ENCODE results near the gene MAGEB1. TPM values are rescaled to one million over a fixed set of nuclear protein-coding genes. Genes with fewer than 3 reads are reported as not detected.

Gene MAGEB1
- polyA plus RNA-seq, 1 donor from 2014 or later: not detected

- Histone ChIP-seq H3F3A (ENCODE audit: insufficient read depth, low read length, poor library complexity, severe bottlenecking) (no peaks in the 10 kb centered on the region), H3K4me3 (ENCODE audit: low read length) (no peak within 1 kb of the TSS), H3K27ac (ENCODE audit: low read length) (no peak within 1 kb of the TSS), H3K9me3 (ENCODE audit: low read length) (no peaks in the 10 kb centered on the region), H3K36me3 (ENCODE audit: insufficient read depth, low read length) (no peaks in the 10 kb centered on the region), H3K79me2 (replicated peaks; ENCODE audit: insufficient read depth, low read length) (no peaks in the 10 kb centered on the region), H3K9ac (ENCODE audit: low read length) (no peak within 1 kb of the TSS), H3K27me3 (ENCODE audit: insufficient read depth, low read depth, low read length) (no peaks in the 10 kb centered on the region), H2AFZ (ENCODE audit: low read depth, low read length) (no peak within 1 kb of the TSS), H4K20me1 (ENCODE audit: insufficient read depth) (no peaks in the 10 kb centered on the region), H3K4me2 (ENCODE audit: low read length) (no peak within 1 kb of the TSS), H3K9me2 (ENCODE audit: insufficient read depth, low read length) (no peaks in the 10 kb centered on the region)
- no peak for TF ChIP-seq EP300 (conservative IDR thresholded peaks at IDR 0.05; ENCODE audit: poor library complexity, severe bottlenecking)
- no peak for TF ChIP-seq EZH2 (IDR thresholded peaks at IDR 0.05; ENCODE audit: borderline replicate concordance, insufficient read depth, low read length, poor library complexity, severe bottlenecking)
- TF ChIP-seq CTCF (IDR thresholded peaks at IDR 0.05; ENCODE audit: poor library complexity, severe bottlenecking): no peak
- no peak for TF ChIP-seq REST (IDR thresholded peaks at IDR 0.05; ENCODE audit: borderline replicate concordance)
- no peak for TF ChIP-seq TAF1 (IDR thresholded peaks at IDR 0.05; ENCODE audit: low read depth)
- TF ChIP-seq SMC3 (conservative IDR thresholded peaks at IDR 0.05; ENCODE audit: poor library complexity): no peak
- TF ChIP-seq MXI1 (conservative IDR thresholded peaks at IDR 0.05; ENCODE audit: poor library complexity, severe bottlenecking): no peak
- TF ChIP-seq POLR2AphosphoS5 (IDR thresholded peaks at IDR 0.05): no peak
- TF ChIP-seq RAD21 (conservative IDR thresholded peaks at IDR 0.05): no peak
Observed at GRCh38 chrX:30230395-30230794, 16.6 kb upstream of the MAGEB1 start, which contains the start of gene MAGEB3. Gene MAGEB3 (plus strand): TSS chrX:30230657. CDS start chrX:30235925, 5,268 bp downstream.

GRCh38 chrX:30241724-30242415 lies 5.1 kb upstream of the MAGEB1 start, which contains the start of gene MAGEB4:
Gene MAGEB4 (plus strand): TSS chrX:30242000. CDS start chrX:30242136, 136 bp downstream.
- H3K27me3 ChIP-seq (ENCODE audit: insufficient read depth, low read depth, low read length): no peaks in the 10 kb centered on the region
- no peak within 1 kb of the TSS for H3K27ac ChIP-seq (ENCODE audit: low read length)
- H3K4me2 ChIP-seq (ENCODE audit: low read length): no peak within 1 kb of the TSS
- TF ChIP-seq RAD21 (conservative IDR thresholded peaks at IDR 0.05) (no peak), EZH2 (IDR thresholded peaks at IDR 0.05; ENCODE audit: borderline replicate concordance, insufficient read depth, low read length, poor library complexity, severe bottlenecking) (no peak), REST (IDR thresholded peaks at IDR 0.05; ENCODE audit: borderline replicate concordance) (no peak), EP300 (conservative IDR thresholded peaks at IDR 0.05; ENCODE audit: poor library complexity, severe bottlenecking) (no peak), TAF1 (IDR thresholded peaks at IDR 0.05; ENCODE audit: low read depth) (no peak)
- H3K9me2 ChIP-seq (ENCODE audit: insufficient read depth, low read length): no peaks in the 10 kb centered on the region
- no peaks in the 10 kb centered on the region for H3K9me3 ChIP-seq (ENCODE audit: low read length)
- no peaks in the 10 kb centered on the region for H3F3A ChIP-seq (ENCODE audit: insufficient read depth, low read length, poor library complexity, severe bottlenecking)
- no peaks in the 10 kb centered on the region for H3K36me3 ChIP-seq (ENCODE audit: insufficient read depth, low read length)
- no peak within 1 kb of the TSS for H3K9ac ChIP-seq (ENCODE audit: low read length)
- H4K20me1 ChIP-seq (ENCODE audit: insufficient read depth): no peaks in the 10 kb centered on the region
- H2AFZ ChIP-seq (ENCODE audit: low read depth, low read length): no peak within 1 kb of the TSS
- no peak within 1 kb of the TSS for H3K4me3 ChIP-seq (ENCODE audit: low read length)
- no peaks in the 10 kb centered on the region for H3K79me2 ChIP-seq (replicated peaks; ENCODE audit: insufficient read depth, low read length)

Measured in neural cell (in vitro differentiated cells).